ENCODE results near the gene DCTPP1. TPM values are rescaled to one million over a fixed set of nuclear protein-coding genes. Genes with fewer than 3 reads are reported as not detected.

DCTPP1 gene
- total and polyA plus RNA-seq, 2 of the 13 experiments (the other 11 are each of a cell fraction or from before 2014, with no cell fraction given): 54.8 to 74.4 TPM

- TF ChIP-seq DMTF1 (CRISPR knock-in tag; IDR thresholded peaks at IDR 0.05) (0 out of 2 replicates have a peak, but pooled peaks have one; percentile 85), KLF12 (CRISPR knock-in tag; IDR thresholded peaks at IDR 0.05; ENCODE audit: borderline replicate concordance) (peak; percentile 93), ZNF431 (CRISPR knock-in tag; IDR thresholded peaks at IDR 0.05; ENCODE audit: borderline replicate concordance, low read depth) (no peak; the same call in none of the 2 replicates), ZNF607 (CRISPR knock-in tag; IDR thresholded peaks at IDR 0.05; ENCODE audit: borderline replicate concordance) (0 out of 2 replicates have a peak, but pooled peaks have one; percentile 47), SATB2 (CRISPR knock-in tag; IDR thresholded peaks at IDR 0.05) (no peak), SRSF4 (IDR thresholded peaks at IDR 0.05; ENCODE audit: low read depth, low read length, poor library complexity, severe bottlenecking) (no peak), PLRG1 (conservative IDR thresholded peaks at IDR 0.05) (no peak), ZFP41 (CRISPR knock-in tag; IDR thresholded peaks at IDR 0.05; ENCODE audit: borderline replicate concordance) (no peak; the same call in 1 of the 2 replicates), CREM (IDR thresholded peaks at IDR 0.05) (no peak), CREM (CRISPR knock-in tag; IDR thresholded peaks at IDR 0.05) (no peak), RAD21 (CRISPR knock-in tag; IDR thresholded peaks at IDR 0.05) (peak; percentile 92), ZNF224 (CRISPR knock-in tag; IDR thresholded peaks at IDR 0.05) (peak; percentile 90), AKAP8 (CRISPR knock-in tag; IDR thresholded peaks at IDR 0.05) (no peak), ZNF562 (CRISPR knock-in tag; IDR thresholded peaks at IDR 0.05; ENCODE audit: borderline replicate concordance) (no peak), ZNF792 (CRISPR knock-in tag; IDR thresholded peaks at IDR 0.05) (peak; percentile 79; the same call in 1 of the 2 replicates), HDAC1 (CRISPR knock-in tag; IDR thresholded peaks at IDR 0.05) (peak; percentile 86), MLX (CRISPR knock-in tag; IDR thresholded peaks at IDR 0.05) (peak; percentile 62), ZNF501 (CRISPR knock-in tag; IDR thresholded peaks at IDR 0.05) (no peak), IKZF5 (CRISPR knock-in tag; IDR thresholded peaks at IDR 0.05) (peak; percentile 36), ZFP36L2 (CRISPR knock-in tag; IDR thresholded peaks at IDR 0.05) (no peak), POGZ (CRISPR knock-in tag; IDR thresholded peaks at IDR 0.05) (no peak; the same call in 1 of the 2 replicates), MTA1 (CRISPR knock-in tag; IDR thresholded peaks at IDR 0.05; ENCODE audit: borderline replicate concordance) (peak; percentile 33; the same call in 1 of the 2 replicates)
- TF ChIP-seq, protein P1, sequence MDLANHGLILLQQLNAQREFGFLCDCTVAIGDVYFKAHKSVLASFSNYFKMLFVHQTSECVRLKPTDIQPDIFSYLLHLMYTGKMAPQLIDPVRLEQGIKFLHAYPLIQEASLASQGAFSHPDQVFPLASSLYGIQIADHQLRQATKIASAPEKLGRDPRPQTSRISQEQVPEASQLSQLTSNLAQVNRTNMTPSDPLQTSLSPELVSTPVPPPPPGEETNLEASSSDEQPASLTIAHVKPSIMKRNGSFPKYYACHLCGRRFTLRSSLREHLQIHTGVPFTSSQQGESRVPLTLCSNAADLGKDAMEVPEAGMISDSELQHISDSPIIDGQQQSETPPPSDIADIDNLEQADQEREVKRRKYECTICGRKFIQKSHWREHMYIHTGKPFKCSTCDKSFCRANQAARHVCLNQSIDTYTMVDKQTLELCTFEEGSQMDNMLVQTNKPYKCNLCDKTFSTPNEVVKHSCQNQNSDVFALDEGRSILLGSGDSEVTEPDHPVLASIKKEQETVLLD (CRISPR knock-in tag; IDR thresholded peaks at IDR 0.05; ENCODE audit: low read depth): peak; percentile 99
- TF ChIP-seq, protein P2, sequence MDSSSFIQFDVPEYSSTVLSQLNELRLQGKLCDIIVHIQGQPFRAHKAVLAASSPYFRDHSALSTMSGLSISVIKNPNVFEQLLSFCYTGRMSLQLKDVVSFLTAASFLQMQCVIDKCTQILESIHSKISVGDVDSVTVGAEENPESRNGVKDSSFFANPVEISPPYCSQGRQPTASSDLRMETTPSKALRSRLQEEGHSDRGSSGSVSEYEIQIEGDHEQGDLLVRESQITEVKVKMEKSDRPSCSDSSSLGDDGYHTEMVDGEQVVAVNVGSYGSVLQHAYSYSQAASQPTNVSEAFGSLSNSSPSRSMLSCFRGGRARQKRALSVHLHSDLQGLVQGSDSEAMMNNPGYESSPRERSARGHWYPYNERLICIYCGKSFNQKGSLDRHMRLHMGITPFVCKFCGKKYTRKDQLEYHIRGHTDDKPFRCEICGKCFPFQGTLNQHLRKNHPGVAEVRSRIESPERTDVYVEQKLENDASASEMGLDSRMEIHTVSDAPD (CRISPR knock-in tag; IDR thresholded peaks at IDR 0.05): no peak
Observed at GRCh38 chr16:30395155-30395991, 34.5 kb downstream of the DCTPP1 start, which contains the start of gene ZNF48 (continued).

All from HepG2 (cell line).